ENCODE results near the gene DOK5. TPM values are rescaled to one million over a fixed set of nuclear protein-coding genes. Genes with fewer than 3 reads are reported as not detected.
"Not testable (repeated sequence)": the region's sequence is repeated elsewhere in the genome, so short reads cannot be mapped to it uniquely, and the experiment has no call there.

DOK5 gene
- total RNA-seq, 1 experiment from 2014 or later = 2.3 TPM

DNA sequence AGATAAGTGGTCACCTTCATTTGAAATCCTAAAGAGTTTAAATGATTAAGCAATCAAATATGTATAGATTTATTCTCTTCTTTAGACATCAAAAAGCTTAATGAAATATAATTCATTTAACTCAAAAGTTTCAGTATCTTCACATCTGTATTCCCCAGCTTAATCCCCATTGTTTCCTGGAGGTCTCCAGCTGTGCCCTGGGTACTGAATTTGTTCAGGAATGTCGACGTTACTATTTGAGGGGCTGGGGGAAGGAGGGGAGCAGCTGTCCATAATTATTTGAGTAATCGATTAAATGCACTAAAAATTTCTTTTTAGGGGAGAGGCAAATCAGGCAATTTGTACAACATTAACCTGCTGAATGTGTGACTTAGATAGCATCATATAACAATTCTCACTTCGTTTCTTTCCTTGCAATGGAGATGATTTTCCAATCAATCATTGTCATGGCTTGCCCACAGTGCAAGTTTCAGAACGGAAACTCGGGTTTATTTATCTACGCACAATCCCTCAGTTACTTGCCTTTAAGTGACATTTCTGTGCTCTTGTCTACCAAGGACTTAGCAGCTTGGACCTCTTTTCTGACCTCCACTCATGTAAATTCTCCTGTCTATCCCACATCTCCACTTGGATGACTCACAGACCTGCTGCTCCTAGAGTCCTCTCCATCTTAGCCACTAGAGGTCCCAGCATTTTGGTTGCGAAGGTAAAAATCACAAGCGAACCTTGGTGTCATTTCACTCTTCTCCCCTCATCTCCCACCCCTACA lies 3.9 kb downstream of the DOK5 start:
- peak; percentile 37 for DNase-seq
- H3K27me3 ChIP-seq (ENCODE audit: control insufficient read depth, insufficient read depth, low read length) = peaks cover 24% of the 10 kb centered on the region
- H3K36me3 ChIP-seq (replicated peaks; ENCODE audit: control insufficient read depth, insufficient read depth, low read length) = no peaks in the 10 kb centered on the region
- H3K4me3 ChIP-seq (ENCODE audit: insufficient read depth, low read depth, low read length) = no peak overlapping the region

DNA sequence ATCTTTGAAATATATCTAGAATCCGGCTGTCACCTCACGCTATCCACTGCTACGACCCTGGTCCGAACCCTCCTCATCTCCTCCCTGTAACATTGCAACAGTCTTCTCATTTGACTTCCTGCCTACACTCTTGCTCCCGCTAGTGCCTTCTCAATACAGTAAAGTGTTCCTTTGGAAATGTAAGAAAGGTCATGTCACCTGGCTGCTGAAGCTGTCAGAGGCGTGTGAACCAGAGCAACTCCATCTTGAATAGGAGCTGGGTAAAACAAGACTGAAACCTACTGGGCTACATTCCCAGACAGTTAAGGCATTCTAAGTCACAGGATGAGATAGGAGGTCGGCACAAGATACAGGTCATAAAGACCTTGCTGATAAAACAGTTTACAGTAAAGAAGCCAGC lies 4.5 kb downstream of the DOK5 start:
- DNase-seq; H3K36me3 ChIP-seq (replicated peaks; ENCODE audit: control insufficient read depth, insufficient read depth, low read length); H3K4me3 ChIP-seq (ENCODE audit: insufficient read depth, low read depth, low read length): not testable (repeated sequence)
- peaks cover 24% of the 10 kb centered on the region for H3K27me3 ChIP-seq (ENCODE audit: control insufficient read depth, insufficient read depth, low read length)

DNA sequence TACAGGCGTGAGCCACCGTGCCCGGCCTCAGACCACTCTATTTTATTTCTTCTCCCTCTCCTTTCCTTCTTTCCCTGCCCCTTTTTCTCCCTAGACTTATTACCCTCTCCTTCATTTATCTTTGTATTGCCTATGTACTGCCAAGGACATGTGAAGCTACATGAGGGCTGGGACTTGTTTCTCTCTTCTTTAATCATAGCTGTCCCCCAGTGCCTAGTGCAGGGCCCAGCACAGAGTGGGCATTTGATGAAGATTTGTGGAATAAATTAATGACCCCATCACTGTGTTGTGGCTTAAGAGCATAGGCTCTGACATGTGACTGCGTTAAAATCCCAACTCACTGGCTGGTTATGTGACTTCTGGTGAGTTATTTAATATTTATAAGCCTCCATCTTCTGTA lies 6.0 kb downstream of the DOK5 start:
- Histone ChIP-seq H3K36me3 (replicated peaks; ENCODE audit: control insufficient read depth, insufficient read depth, low read length) (no peaks in the 10 kb centered on the region), H3K27me3 (ENCODE audit: control insufficient read depth, insufficient read depth, low read length) (peaks cover 15% of the 10 kb centered on the region), H3K4me3 (ENCODE audit: insufficient read depth, low read depth, low read length) (no peak overlapping the region)
- DNase-seq = no peak

DNA sequence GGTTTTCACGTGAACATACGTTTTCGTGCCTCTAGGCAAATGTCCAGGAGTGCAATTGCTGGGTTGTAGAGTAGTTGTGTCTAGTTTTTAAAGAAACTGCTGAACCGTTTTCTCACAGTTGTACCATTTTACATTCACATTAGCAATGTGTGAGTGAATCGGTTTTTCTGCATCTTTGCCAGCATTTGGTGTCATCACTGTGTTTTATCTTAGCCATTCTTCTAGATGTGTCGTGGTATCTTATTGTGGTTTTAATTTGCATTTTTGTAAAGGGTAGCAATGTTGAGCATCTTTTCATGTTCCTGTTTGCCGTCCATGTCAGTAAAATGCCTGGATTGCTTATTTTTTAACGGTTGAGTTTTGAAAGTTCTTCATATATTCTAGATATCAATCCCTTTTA lies 10.2 kb downstream of the DOK5 start:
- no peaks in the 10 kb centered on the region for H3K36me3 ChIP-seq (replicated peaks; ENCODE audit: control insufficient read depth, insufficient read depth, low read length)
- no peaks in the 10 kb centered on the region for H3K27me3 ChIP-seq (ENCODE audit: control insufficient read depth, insufficient read depth, low read length)
- no peak for DNase-seq
- H3K4me3 ChIP-seq (ENCODE audit: insufficient read depth, low read depth, low read length) = no peak overlapping the region

DNA sequence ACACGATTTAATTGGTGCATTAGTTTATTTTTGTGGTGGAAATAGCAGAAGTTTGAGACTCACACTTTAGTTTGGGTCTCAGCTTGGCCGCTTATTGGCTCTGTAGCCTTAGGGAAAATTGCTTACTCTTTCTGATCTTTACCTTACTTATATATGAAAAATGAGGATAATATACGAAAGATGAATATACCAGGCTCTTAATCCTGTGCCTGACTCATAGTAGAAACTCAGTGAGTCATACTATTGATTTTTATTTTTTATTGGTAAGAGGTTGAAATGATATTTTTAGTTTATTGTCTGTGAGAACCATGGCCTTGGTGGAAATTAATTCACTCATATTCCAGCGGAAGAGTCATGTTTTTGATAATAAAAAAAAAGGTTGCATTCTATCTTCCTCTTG lies 11.2 kb downstream of the DOK5 start:
- H3K36me3 ChIP-seq (replicated peaks; ENCODE audit: control insufficient read depth, insufficient read depth, low read length) = no peaks in the 10 kb centered on the region
- H3K4me3 ChIP-seq (ENCODE audit: insufficient read depth, low read depth, low read length) = no peak overlapping the region
- no peaks in the 10 kb centered on the region for H3K27me3 ChIP-seq (ENCODE audit: control insufficient read depth, insufficient read depth, low read length)
- DNase-seq = no peak

DNA sequence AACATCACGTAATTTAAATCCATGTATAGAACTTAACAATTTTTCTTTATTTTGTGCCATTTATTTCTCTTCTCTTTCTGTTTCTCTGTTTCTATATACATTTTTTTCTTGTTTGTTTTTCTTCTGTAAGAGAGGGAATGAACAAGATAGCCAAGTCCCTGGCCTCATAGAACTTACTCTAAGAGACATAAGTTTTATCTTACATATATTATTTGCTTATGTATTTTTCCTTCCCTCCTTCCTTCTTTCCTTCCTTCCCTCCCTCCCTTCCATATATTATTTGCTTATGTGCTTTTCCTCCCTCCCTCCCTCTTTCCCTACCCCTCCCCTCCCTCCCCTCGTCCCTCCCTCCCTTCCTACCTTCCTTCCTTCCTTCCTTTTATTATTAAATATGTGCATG lies 13.0 kb downstream of the DOK5 start:
- H3K27me3 ChIP-seq (ENCODE audit: control insufficient read depth, insufficient read depth, low read length) = no peaks in the 10 kb centered on the region
- H3K36me3 ChIP-seq (replicated peaks; ENCODE audit: control insufficient read depth, insufficient read depth, low read length) = no peaks in the 10 kb centered on the region
- no peak for DNase-seq
- no peak overlapping the region for H3K4me3 ChIP-seq (ENCODE audit: insufficient read depth, low read depth, low read length)

DNA sequence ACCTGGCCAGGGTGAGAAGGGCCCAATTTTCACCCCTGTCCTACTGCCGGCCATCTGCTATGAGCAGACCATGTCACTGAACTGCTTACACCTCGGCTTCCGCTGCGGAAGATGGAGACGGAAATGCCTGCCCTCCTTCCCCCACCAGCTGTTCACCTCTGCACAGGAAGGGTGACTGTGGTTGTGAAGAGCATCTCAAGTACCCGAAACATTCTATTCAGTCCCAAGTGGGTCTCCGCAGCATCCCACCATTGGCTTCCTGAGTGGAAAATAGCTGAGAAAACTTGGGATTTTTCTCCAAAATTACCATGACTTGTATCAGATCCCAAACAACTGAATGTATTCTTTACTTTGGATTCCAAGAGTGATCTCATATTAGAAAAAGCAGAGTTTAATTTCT lies 16.1 kb downstream of the DOK5 start:
- no peak for DNase-seq
- Histone ChIP-seq H3K36me3 (replicated peaks; ENCODE audit: control insufficient read depth, insufficient read depth, low read length) (no peaks in the 10 kb centered on the region), H3K4me3 (ENCODE audit: insufficient read depth, low read depth, low read length) (no peak overlapping the region), H3K27me3 (ENCODE audit: control insufficient read depth, insufficient read depth, low read length) (no peaks in the 10 kb centered on the region)

DNA sequence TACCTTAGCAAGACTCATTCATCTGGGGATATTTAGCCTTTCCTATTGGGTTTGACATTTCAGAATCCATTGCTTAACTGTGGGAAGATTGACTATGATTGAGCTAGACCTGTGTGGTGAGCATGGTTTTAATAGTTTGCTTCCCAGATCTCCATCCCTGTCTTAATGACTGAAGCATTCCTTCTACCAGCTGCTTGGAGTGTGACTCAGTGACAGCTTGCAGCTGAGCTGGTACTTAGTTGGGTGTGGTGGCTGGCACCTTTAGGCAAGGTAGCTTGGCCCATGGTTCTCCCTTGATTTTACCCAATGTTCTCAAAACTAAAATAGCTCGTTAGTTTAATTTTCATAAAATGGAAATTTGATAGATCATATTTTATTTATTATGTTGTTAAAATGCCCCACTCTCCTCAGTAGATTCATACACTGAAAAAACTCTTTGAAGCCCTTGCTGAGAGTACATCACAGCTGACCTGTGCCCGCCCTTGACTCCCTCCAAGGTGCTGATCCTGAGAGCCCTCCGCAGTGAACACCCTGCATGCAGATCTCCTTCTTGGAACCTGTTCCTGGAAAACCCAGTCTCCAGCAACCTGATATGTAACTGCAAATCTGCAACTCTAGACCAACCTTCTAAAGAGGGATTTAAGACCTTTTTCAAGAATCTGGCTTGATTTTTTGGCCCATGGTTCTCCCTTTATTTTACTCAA lies 19.1 kb downstream of the DOK5 start:
- no peak overlapping the region for H3K4me3 ChIP-seq (ENCODE audit: insufficient read depth, low read depth, low read length)
- no peak for DNase-seq
- no peaks in the 10 kb centered on the region for H3K27me3 ChIP-seq (ENCODE audit: control insufficient read depth, insufficient read depth, low read length)
- no peaks in the 10 kb centered on the region for H3K36me3 ChIP-seq (replicated peaks; ENCODE audit: control insufficient read depth, insufficient read depth, low read length)

DNA sequence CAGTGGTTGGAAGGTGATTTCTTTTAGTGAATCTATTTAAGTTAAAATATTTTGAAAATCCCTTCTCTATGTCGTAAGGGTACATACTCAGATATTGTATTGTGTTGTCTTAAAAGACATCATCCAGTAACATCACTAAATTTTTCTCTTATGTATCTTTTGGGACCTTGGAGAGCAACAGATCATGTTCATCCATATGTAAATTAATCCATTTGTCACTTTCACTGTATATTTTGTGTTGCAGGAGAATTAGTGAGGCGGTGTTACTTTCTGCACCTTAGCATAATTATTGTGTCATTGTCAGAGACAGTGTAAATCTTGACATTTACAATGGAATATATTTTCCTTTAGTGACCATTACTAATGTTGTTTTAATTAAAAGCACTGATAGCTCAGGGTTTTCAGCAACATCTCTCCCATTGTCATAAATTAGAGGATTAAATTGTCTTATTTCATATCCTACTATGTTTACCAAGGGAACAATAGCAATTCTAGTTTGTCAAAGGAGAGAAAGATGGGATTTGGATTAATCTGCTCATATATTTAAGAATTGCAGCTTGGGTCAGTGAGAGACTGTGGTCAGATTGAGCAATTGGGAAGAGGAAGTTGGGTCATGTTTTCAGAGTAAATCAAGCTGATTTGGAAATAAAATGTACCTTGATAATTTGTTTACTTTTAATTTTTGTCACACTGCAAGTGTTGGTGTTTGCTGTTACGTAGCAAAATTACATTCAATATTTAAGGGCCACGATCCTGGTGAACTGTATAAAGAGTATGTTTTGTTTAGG lies 22.7 kb downstream of the DOK5 start:
- no peaks in the 10 kb centered on the region for H3K36me3 ChIP-seq (replicated peaks; ENCODE audit: control insufficient read depth, insufficient read depth, low read length)
- no peaks in the 10 kb centered on the region for H3K27me3 ChIP-seq (ENCODE audit: control insufficient read depth, insufficient read depth, low read length)
- no peak for DNase-seq
- H3K4me3 ChIP-seq (ENCODE audit: insufficient read depth, low read depth, low read length) = no peak overlapping the region

DNA sequence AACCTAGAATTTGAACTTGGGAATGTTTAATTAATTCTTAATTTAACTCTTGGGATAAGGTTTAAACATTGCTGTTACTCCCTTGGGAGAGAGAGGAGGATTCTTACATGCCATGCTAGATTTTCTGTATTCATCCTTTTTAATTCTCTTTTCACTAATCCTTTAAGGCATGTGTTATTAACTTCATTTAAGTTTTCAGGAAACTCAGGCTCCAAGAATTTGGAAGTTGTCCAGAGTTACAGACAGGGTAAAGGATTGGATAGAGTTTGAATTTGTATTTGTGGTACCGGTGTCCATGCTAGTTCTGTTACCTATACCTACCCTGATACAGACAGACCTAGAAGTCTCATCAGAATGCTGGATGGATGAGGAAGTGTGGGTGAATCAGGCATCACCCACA lies 23.7 kb downstream of the DOK5 start:
- H3K4me3 ChIP-seq (ENCODE audit: insufficient read depth, low read depth, low read length) = no peak overlapping the region
- no peaks in the 10 kb centered on the region for H3K27me3 ChIP-seq (ENCODE audit: control insufficient read depth, insufficient read depth, low read length)
- DNase-seq = no peak
- no peaks in the 10 kb centered on the region for H3K36me3 ChIP-seq (replicated peaks; ENCODE audit: control insufficient read depth, insufficient read depth, low read length)

DNA sequence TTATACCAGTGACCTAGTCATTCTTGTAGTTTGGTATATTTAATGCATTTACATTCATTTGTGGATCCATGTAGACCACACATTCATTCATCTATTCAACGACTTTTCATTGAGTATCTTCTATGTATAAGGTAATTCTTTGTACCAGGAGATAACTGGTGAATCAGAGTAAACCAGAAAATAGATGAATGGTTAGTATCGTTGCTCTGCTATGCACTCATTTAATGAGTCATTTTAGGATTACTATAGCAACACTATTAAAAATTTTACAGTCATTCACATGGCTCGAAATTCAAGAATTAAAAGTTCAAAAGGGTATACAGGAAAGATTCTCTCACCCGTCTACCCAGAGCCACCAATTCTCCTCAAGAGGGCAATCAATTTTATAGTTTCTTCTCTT lies 26.8 kb downstream of the DOK5 start:
- Histone ChIP-seq H3K4me3 (ENCODE audit: insufficient read depth, low read depth, low read length) (no peak overlapping the region), H3K36me3 (replicated peaks; ENCODE audit: control insufficient read depth, insufficient read depth, low read length) (no peaks in the 10 kb centered on the region), H3K27me3 (ENCODE audit: control insufficient read depth, insufficient read depth, low read length) (no peaks in the 10 kb centered on the region)
- DNase-seq = no peak

DNA sequence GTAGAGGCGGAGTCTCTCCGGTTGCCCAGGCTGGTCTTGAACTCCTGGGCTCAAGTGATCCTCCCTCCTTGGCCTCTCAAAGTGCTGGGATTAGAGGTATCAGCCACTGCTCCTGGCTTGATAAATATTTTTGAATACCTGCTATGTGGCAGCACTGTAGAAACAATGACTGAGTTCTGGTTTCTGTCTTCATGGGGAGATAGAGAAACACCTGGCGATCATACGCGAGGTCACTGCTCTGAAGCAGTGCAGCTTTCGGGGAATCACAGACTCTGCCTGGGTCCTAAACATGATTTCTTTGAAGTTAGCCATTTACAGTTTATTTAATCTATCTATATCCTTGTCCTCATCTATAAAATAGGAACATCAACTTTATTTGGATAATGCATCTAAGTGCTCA lies 31.2 kb downstream of the DOK5 start:
- Histone ChIP-seq H3K36me3 (replicated peaks; ENCODE audit: control insufficient read depth, insufficient read depth, low read length) (no peaks in the 10 kb centered on the region), H3K27me3 (ENCODE audit: control insufficient read depth, insufficient read depth, low read length) (no peaks in the 10 kb centered on the region), H3K4me3 (ENCODE audit: insufficient read depth, low read depth, low read length) (no peak overlapping the region)
- no peak for DNase-seq

DNA sequence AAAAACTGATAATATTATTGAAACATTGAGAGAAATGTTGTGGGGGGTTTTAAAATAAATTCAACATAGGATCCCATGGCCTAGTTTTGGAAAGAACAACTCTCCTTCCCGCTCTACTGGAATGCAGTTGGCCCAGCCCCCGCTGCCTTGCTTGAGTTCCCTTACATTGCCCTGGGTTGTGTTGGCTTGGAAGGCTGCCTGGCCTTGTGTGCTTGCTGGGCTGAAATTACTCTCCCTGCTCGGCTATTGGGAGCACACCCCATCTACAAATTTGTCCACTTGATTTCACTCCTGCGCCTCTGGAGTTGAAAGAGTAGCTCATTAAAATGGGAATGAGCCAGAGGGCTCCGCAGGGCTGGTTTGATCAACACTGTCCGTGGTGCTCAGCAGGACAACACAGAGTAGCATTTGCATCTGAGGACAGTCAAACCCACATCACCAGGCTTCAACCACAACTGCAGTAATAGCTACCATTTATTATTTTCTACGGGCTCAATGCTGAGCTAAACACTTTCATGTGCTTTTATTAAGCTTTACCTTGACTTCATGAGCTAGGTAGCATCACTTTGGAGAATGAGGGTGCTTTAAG lies 35.2 kb downstream of the DOK5 start:
- Histone ChIP-seq H3K27me3 (ENCODE audit: control insufficient read depth, insufficient read depth, low read length) (no peaks in the 10 kb centered on the region), H3K36me3 (replicated peaks; ENCODE audit: control insufficient read depth, insufficient read depth, low read length) (no peaks in the 10 kb centered on the region), H3K4me3 (ENCODE audit: insufficient read depth, low read depth, low read length) (no peak overlapping the region)
- DNase-seq = peak; percentile 10

DNA sequence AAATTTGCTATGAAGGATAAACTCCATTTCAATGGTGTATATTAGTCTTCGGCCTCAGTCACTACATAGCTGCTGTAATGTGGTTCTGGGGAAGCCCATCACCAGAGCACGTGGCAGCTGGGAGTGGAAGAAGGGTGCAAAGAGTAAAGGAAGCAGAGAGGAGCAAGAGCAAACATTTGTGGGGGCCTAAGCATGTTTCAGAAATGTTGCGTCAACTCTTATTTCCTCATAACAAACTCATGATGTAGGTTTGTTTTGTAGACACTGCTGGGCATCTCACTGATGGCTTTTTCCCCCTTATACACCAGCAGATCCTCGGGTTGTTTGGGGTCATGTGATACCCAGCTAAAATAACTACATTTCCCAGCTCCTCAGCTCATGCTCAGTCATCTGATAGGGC lies 37.3 kb downstream of the DOK5 start:
- H3K4me3 ChIP-seq (ENCODE audit: insufficient read depth, low read depth, low read length) = no peak overlapping the region
- no peak for DNase-seq
- no peaks in the 10 kb centered on the region for H3K27me3 ChIP-seq (ENCODE audit: control insufficient read depth, insufficient read depth, low read length)
- H3K36me3 ChIP-seq (replicated peaks; ENCODE audit: control insufficient read depth, insufficient read depth, low read length) = no peaks in the 10 kb centered on the region

Measured in H7 (cell line).